SHP77 (cell line): Measurements from ENCODE around the gene FXYD3.

ENCODE experiments used
- DNase-seq, 2 experiments: peaks; one replicate each; lab custom pipeline; 2025; lab: John Stamatoyannopoulos, UW

The FXYD3 gene

GRCh38 chr19:35115177-35115951 is at the start of gene FXYD3:
FXYD3 (plus strand) TSS chr19:35115823; CDS start chr19:35119377, 3,554 bp downstream.
- no peak for DNase-seq

DNA sequence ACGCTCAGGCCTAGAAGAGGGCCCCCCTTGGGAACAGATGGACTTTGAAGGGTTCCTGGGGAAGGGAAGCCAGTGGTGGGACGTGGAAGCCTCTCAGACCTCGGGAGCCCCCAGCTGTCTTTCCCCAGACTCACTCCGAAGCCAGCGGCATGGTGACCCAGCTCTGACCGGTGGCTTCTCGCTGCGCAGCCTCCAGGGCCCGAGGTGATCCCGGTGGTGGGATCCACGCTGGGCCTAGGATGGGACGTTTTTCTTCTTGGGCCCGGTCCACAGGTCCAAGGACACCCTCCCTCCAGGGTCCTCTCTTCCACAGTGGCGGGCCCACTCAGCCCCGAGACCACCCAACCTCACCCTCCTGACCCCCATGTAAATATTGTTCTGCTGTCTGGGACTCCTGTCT is 49.5 kb upstream of the FXYD3 start:
- DNase-seq, result no peak

GRCh38 chr19:35066691-35067563 is 48.7 kb upstream of the FXYD3 start:
- DNase-seq, result peak; percentile 49 to 71

DNA sequence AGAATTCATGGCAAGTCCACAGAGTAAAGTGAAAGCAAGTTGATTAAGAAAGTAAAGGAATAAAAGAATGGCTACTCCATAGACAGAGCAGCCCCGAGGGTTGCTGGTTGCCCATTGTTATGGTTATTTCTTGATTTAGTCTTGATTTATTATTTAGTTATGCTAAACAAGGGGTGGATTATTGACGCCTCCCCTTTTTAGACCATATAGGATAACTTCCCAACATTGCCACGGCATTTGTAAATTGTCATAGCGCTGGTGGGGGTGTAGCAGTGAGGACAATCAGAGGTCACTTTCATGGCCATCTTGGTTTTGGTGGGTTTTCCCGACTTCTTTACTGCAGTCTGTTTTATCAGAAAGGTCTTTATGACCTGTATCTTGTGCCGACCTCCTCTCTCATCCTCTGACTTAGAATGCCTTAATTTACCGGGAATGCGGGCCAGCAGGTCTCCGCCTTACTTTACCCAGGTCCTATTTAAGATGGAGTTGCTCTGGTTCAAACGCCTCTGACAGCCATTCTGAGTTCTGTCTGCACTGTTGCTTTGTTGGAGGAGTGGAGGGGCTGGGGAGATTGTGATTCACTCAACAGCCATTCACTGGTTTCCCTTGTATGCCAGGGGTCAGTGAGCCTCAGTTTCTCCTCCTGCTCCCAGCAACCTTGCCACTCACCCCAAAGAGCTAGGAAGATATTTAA is 46.5 kb upstream of the FXYD3 start:
- DNase-seq, result no peak

DNA sequence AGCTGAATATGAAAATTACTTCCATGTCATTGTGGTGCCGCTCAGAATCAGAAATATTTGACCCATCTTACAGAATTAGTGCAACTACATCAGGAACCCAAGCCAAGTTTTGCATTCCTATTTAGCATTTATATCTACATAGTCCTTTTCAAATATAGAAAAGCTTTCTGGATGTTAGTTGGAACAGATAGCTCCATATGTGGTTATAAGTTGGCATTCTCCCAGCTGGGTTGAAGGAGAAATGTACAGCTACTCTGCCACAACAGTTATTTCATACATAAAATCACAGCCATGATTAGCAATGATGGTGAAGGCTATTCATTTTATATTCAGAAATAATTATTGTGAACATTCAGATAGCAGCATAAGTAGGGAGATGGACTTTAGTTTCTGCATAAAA is 45.9 kb upstream of the FXYD3 start:
- DNase-seq, result no peak

GRCh38 chr19:35070471-35070870 is 45.2 kb upstream of the FXYD3 start:
- no peak for DNase-seq

DNA sequence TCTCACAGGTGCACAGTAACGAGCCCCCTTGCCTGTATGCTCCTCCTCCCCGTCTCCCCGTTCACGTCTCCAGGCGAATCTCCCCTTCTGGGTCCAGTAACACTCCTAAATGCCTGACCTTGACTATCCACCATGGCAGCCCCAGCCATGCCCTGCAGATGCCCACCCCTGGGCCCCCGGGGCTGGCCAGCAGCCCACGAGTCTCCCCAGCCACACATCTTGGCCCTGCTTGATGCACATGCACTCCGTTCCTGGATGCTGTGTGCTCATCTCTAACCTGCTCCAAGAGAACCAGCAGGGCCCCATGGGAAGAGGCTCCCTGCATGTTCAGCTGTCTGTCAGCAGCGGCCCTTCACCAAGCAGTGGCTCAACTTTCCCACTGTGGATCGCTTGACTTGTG is 42.1 kb upstream of the FXYD3 start:
- no peak for DNase-seq

DNA sequence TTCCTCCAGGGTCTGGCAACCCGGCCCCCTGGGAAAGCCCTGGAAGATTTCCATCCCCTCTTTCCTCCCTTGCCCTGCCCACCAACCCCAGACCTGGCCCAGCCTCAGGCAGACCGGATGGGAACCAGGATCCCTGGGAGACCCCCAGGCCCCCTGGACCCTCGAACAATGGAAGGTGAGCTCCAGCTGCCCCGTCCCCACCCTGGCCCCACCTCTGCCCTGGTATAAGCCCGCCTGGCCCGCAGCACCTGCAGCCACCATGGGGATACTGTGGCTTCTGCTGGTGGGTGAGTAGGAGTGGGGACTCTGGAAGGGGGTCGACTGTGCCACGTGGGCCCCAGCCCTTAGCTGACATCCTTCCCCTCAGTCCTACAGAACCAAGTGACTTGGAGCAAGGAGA is 41.7 kb upstream of the FXYD3 start:
- no peak for DNase-seq

GRCh38 chr19:35074426-35075201 is 41.0 kb upstream of the FXYD3 start:
- DNase-seq, result no peak

GRCh38 chr19:35075202-35076025 is 40.2 kb upstream of the FXYD3 start:
- no peak for DNase-seq

- DNase-seq, result no peak
Measured at GRCh38 chr19:35076026-35076370, 39.6 kb upstream of the FXYD3 start.

- no peak for DNase-seq
Measured at GRCh38 chr19:35076657-35077056, 39.0 kb upstream of the FXYD3 start.

DNA sequence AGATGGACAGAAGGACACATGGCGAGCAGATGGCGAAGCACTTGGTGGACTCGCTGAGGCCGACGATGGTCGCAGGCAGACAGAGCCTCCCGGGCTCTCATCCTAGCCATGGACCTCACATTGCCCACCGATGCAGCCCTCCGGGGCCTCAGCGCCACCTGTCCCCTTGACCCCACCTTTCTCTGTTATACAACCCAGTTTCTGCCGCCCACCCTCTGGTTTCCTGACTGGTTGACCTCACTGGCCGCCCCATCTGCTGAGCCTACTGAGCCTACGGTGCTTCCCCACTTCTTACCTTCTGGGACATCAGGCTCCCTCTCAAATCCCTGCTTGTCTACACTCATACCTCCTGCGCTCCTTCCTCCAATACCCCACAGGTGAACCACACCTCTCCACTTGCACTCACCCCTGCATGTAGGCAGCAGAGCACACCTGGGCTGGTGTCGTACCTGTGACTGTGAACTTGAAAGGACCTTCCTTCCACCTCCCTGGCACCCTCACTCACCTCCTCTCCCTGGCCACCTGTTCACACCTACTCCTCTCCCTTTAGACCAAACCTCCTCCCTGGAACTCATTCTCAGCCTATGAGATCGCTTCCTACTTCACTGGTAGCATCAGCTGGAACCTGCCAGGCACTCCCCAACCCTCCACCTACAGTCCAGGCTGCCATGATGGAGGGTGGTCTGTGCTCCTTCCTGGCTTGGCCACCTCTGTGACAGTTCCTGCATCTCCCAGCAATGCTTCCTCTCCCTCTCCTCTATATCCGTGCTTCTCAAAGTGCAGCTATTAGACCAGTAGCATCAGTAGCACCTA is 38.0 kb upstream of the FXYD3 start:
- no peak for DNase-seq

GRCh38 chr19:35079826-35080225 is 35.8 kb upstream of the FXYD3 start:
- DNase-seq, result no peak

DNA sequence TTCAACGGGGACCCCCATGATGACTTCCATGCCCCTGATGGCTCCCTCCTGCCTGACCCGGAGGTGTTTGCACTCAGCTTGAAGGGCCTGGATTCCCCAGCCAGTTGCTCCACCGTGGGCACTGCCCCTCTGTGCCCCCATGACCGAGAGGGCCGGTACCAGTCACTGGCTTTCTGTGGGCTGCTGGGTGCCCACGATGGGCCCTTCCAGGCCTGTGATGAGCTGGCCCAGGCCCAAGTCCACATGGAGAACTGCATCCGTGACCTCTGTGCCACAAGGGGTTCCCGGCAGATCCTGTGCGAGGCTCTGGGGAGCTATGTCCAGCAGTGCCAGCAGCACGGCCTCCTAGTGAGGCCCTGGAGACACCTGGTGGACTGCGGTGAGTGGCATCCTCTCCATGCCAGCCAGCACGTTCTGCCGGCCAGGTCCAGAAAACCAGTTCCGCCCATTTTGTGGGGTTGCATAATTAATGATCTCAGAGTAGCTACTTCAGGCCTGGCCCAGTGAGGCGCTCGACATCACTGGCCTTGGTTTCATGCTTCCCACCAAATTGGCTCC is 34.9 kb upstream of the FXYD3 start:
- no peak for DNase-seq

- no peak for DNase-seq
Measured at GRCh38 chr19:35081201-35081600, 34.4 kb upstream of the FXYD3 start.

DNA sequence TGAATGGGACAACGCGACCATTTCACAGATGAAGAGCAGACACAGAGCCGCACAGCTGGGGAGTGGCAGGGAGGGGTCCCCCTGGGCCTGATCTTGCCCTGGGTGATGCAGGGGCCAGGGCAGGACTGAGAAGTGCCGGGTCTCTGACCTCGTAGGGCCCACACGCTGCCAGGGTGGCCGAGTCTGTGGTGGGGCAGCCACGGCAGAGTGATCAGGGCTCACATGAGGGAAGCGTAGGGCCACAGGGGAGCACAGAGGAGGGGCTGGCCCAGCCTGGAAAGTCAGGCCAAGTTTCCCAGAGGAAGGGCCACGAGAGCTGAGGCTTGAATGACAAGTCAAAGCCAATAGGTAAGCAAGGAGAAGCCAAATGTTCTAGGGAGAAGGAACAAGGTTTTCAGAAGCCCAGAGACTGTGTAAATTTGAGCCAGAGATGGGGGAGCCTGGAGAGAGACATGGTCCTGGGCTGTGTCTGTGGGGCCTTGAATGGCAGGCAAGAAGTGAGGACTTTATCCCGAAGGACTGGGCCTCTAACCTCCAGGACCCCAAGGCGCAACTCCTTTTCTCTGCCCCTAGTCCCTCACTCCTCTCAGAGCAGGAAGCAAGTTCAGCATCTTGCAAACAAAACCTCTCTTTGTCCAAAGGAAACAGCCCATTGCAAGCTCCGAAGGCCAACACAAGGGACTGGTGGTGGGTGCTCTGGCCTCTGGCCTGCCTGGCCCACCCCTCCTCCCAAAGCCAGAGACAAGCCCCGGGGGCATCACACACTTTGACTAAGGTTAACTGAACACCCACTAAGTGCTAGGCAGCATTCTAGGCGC is 31.7 kb upstream of the FXYD3 start:
- no peak for DNase-seq

DNA sequence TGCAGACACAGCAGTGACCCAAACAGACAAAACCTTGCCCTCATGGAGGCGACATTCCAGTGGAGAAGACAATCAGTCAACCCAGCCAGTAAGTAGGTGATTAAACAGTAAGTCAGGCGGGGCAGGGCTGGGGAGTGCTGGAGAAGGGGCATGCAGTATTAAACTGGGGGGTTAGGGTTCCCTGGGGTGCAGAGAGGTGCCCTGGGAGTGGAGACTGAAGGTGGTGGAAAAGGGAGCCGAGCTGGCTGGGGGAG is 31.2 kb upstream of the FXYD3 start:
- no peak for DNase-seq

DNA sequence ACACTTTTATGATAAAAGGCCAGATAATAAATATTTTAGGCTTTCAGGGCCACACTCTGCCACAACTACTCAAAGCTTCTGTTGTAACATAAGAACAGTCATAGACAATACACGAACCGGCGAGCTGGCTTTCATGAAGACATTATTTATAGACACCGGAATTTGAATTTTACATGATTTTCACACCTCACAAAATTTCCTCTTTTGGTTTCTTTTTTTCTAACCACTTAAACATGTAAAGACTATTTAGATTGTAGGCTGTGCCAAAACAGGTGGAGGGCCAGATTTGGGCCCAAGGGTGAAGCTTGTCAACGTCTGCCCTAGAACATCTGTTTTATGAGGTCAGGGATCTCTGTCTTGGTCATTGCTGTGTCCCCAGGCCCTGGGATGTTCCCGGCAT is 29.7 kb upstream of the FXYD3 start:
- DNase-seq, result no peak
